HepG2 (cell line): Measurements from ENCODE around the gene TNFSF10. TPM values are rescaled to one million over a fixed set of nuclear protein-coding genes. Genes with fewer than 3 reads are reported as not detected.

ENCODE experiments used
- ATAC-seq: fragments of 200-7000 bp; cut with Tn5 transposase; 3 replicates; pipeline ENCODE4 v1.9.1; 2020; ENCODE audit warnings: mild to moderate bottlenecking, moderate library complexity
- BruUV-seq: library from RNA; stranded (reverse); fragments of 400-500 nt; replicated peaks from 2 replicates; lab custom pipeline; 2021; lab: Mats Ljungman, UMichigan
- CTCF ChIA-PET: fragments of 300-600 bp; formaldehyde crosslinking; extraction: SDS; loops from one replicate; lab custom pipeline; 2021; ENCODE audit warnings: low total read pairs, inconsistent platforms, low intra/inter-chr PET ratio; lab: Yijun Ruan, JAX
- POLR2A ChIA-PET: fragments of 350-600 bp; sonication (Branson Sonifier 250); formaldehyde crosslinking; loops from one replicate; lab custom pipeline; 2020; ENCODE audit warnings: antibody characterized with exemption, inconsistent platforms; lab: Yijun Ruan, JAX
- DNase-seq: peaks from one replicate; pipeline ENCODE4 v3.0.0-alpha.2; 2015; ENCODE audit warnings: low spot score
- FAIRE-seq: peaks from 3 replicates; lab custom pipeline; 2011; peaks lifted over from hg19 to GRCh38; lab: Jason Lieb, UNC
- H2AFZ ChIP-seq: one replicate; pipeline ENCODE4 v1.6.1; 2011; ENCODE audit warnings: low read length, inconsistent platforms
- H3K27ac ChIP-seq: fragments of 300-600 bp; 3 replicates; pipeline ENCODE4 v1.8.0; 2011; ENCODE audit warnings: mixed run types, mild to moderate bottlenecking, mixed read lengths, low read length, inconsistent platforms; ENCODE audit not compliant: insufficient read depth; ENCODE audit errors: extremely low read length
- H3K27me3 ChIP-seq, 2 experiments: fragments of 200-600 bp in 1 of 2; 2 replicates in 1 of 2; 3 replicates in 1 of 2; pipeline versions ENCODE4 v1.6.0 to v1.8.0; 2011; ENCODE audit warnings: low read length in 2 of 2, mild to moderate bottlenecking in 2 of 2, moderate library complexity in 2 of 2, inconsistent platforms in 1 of 2; ENCODE audit not compliant: insufficient read depth in 2 of 2, control insufficient read depth in 1 of 2
- H3K36me3 ChIP-seq, 2 experiments: fragments of 200-600 bp in 1 of 2; replicated peaks in 1 of 2; 2 replicates in 1 of 2; 3 replicates in 1 of 2; pipeline versions ENCODE4 v1.5.1 to v1.8.0; 2011; ENCODE audit warnings: low read length in 2 of 2, inconsistent platforms in 1 of 2; ENCODE audit not compliant: insufficient read depth in 2 of 2, control insufficient read depth in 1 of 2
- H3K4me1 ChIP-seq: 2 replicates; pipeline ENCODE4 v1.5.1; 2012; ENCODE audit warnings: low read length, inconsistent platforms; ENCODE audit not compliant: insufficient read depth
- H3K4me2 ChIP-seq: 2 replicates; pipeline ENCODE4 v1.6.0; 2011; ENCODE audit warnings: low read depth, low read length, inconsistent platforms
- H3K4me3 ChIP-seq, 3 experiments: fragments of 200-600 bp in 1 of 3; sonication (generic), shearing (Covaris generic) in 1 of 3; replicated peaks in 1 of 3; 2 replicates each; pipeline ENCODE4 v1.5.1; 2011 to 2016; ENCODE audit warnings: low read length in 3 of 3, inconsistent platforms in 2 of 3, low read depth in 2 of 3, mild to moderate bottlenecking in 2 of 3, control low read depth in 1 of 3, mixed read lengths in 1 of 3; ENCODE audit not compliant: insufficient read depth in 1 of 3
- H3K79me2 ChIP-seq: one replicate; pipeline ENCODE4 v1.6.1; 2011; ENCODE audit warnings: low read length, inconsistent platforms; ENCODE audit not compliant: insufficient read depth
- H3K9ac ChIP-seq: 2 replicates; pipeline ENCODE4 v1.6.0; 2011; ENCODE audit warnings: mild to moderate bottlenecking, low read depth, low read length, inconsistent platforms; ENCODE audit not compliant: insufficient read depth
- H3K9me3 ChIP-seq: 2 replicates; pipeline ENCODE4 v1.5.1; 2012; ENCODE audit warnings: mild to moderate bottlenecking, low read length
- H4K20me1 ChIP-seq: 2 replicates; pipeline ENCODE4 v1.6.0; 2011; ENCODE audit warnings: inconsistent platforms, mild to moderate bottlenecking, low read length, moderate library complexity; ENCODE audit not compliant: insufficient read depth
- FOXJ3 ChIP-seq: sonication (generic); formaldehyde crosslinking; IDR thresholded peaks from 2 replicates; pipeline ENCODE4 v1.4.0; 2020; ENCODE audit warnings: missing genetic modification reagents, mild to moderate bottlenecking, borderline replicate concordance
- JUNB ChIP-seq: sonication (generic); formaldehyde crosslinking; IDR thresholded peaks from 2 replicates; pipeline ENCODE4 v1.8.0; 2022; ENCODE audit warnings: missing genetic modification reagents, mild to moderate bottlenecking, borderline replicate concordance
- MED1 ChIP-seq: sonication (generic); formaldehyde crosslinking; IDR thresholded peaks from 2 replicates; pipeline ENCODE4 v1.4.0; 2020; ENCODE audit warnings: missing genetic modification reagents
- MEF2D ChIP-seq: sonication (generic); formaldehyde crosslinking; IDR thresholded peaks from 2 replicates; pipeline ENCODE4 v1.5.1; 2020; ENCODE audit warnings: mild to moderate bottlenecking, missing genetic modification reagents
- MTF2 ChIP-seq: sonication (generic); formaldehyde crosslinking; IDR thresholded peaks from 2 replicates; pipeline ENCODE4 v1.5.0; 2020; ENCODE audit warnings: missing genetic modification reagents, borderline replicate concordance
- ONECUT2 ChIP-seq: sonication (generic); formaldehyde crosslinking; IDR thresholded peaks from 2 replicates; pipeline ENCODE4 v1.4.0; 2020; ENCODE audit warnings: missing genetic modification reagents
- SIN3B ChIP-seq: fragments of 150-350 bp; IDR thresholded peaks from 2 replicates; pipeline ENCODE4 v1.6.1; 2014; ENCODE audit warnings: low read length
- SP4 ChIP-seq: sonication (generic); formaldehyde crosslinking; IDR thresholded peaks from 2 replicates; pipeline ENCODE4 v1.8.1; 2023; ENCODE audit warnings: mild to moderate bottlenecking, missing genetic modification reagents
- SRF ChIP-seq: IDR thresholded peaks from 2 replicates; pipeline ENCODE4 v1.6.1; 2011; ENCODE audit warnings: mild to moderate bottlenecking, low read depth, low read length, moderate library complexity
- WIZ ChIP-seq: sonication (generic); formaldehyde crosslinking; IDR thresholded peaks from 2 replicates; pipeline ENCODE4 v1.5.1; 2020; ENCODE audit warnings: mild to moderate bottlenecking, missing genetic modification reagents
- ZBTB1 ChIP-seq: sonication (generic); formaldehyde crosslinking; IDR thresholded peaks from 2 replicates; pipeline ENCODE4 v1.4.0; 2020; ENCODE audit warnings: missing genetic modification reagents, borderline replicate concordance
- ZBTB4 ChIP-seq: sonication (generic); formaldehyde crosslinking; IDR thresholded peaks from 2 replicates; pipeline ENCODE4 v1.4.0; 2020; ENCODE audit warnings: missing genetic modification reagents, mild to moderate bottlenecking, borderline replicate concordance
- ZNF407 ChIP-seq: sonication (generic); formaldehyde crosslinking; IDR thresholded peaks from one replicate; pipeline ENCODE4 v1.5.1; 2020; ENCODE audit warnings: mild to moderate bottlenecking, missing genetic modification reagents; ENCODE audit errors: not compliant biosample characterization
- WGBS: methylation state at CpG from one replicate; pipeline ENCODE4 v1.1.6; 2017; ENCODE audit warnings: low lambda C conversion rate; 5-methylcytosine and 5-hydroxymethylcytosine counted together
- in situ Hi-C: cut with HindIII; loops from 2 replicates; pipeline ENCODE4 v1.10.0; 2017; ENCODE audit warnings: low pct_unique_long_range_greater_than_20kb; ENCODE audit not compliant: extremely low pct_ligation_motif_present
- intact Hi-C: fragments of 100-400 bp; cut with micrococcal nuclease; formaldehyde crosslinking; loops from one replicate; pipeline ENCODE4 v1.10.0; 2022; ENCODE audit not compliant: unreplicated experiment
- polyA plus RNA-seq, 8 experiments: library from polyadenylated mRNA; depleted of rRNA in 3 of 8; stranded (reverse) in 7 of 8; unstranded in 1 of 8; fragments of >200 nt; fragmentation: Illumina TruSeq in 4 of 8; extraction: Trizol in 4 of 8; gene quantifications; 2 replicates each; pipeline versions ENCODE4 v1.2.1 to v1.2.3, GENCODE V29; 2011 to 2016; ENCODE audit warnings: low read depth in 4 of 8, missing spikeins in 1 of 8, mixed read lengths in 1 of 8; ENCODE audit not compliant: insufficient read depth in 1 of 8
- total RNA-seq, 5 experiments: library from RNA; depleted of rRNA; stranded (reverse); fragments of >200 nt; fragmentation: Illumina TruSeq; extraction: Trizol; gene quantifications; 2 replicates each; pipeline ENCODE4 v1.2.3, GENCODE V29; 2016; ENCODE audit warnings: low read depth in 1 of 5

TNFSF10 gene
- total and polyA plus RNA-seq, 2 of the 13 experiments (the other 11 are each of a cell fraction or from before 2014, with no cell fraction given) = 8.4 to 9.9 TPM

GRCh38 chr3:172476347-172476746 is 46.9 kb downstream of the TNFSF10 start:
- no peaks in the 10 kb centered on the region for H3K27me3 ChIP-seq
- no peaks in the 10 kb centered on the region for H3K79me2 ChIP-seq
- no peak overlapping the region for H2AFZ ChIP-seq
- H3K27ac ChIP-seq = no peak overlapping the region
- peak overlapping the region in 1 of 3 experiments; percentile 68; a peak in 1 of 6 replicates for H3K4me3 ChIP-seq
- H3K9ac ChIP-seq = no peak overlapping the region
- peak; percentile 47 for ATAC-seq
- peak overlapping the region; percentile 87 for H3K4me2 ChIP-seq
- no peaks in the 10 kb centered on the region for H3K36me3 ChIP-seq
- 31% methylated on average over 5 of the region's 5 CpGs for WGBS
- peaks cover 7% of the 10 kb centered on the region for H3K4me1 ChIP-seq
- no peak for DNase-seq
- FAIRE-seq = no peak
- no TSS peak for BruUV-seq
- no peaks in the 10 kb centered on the region for H3K9me3 ChIP-seq
- TF ChIP-seq WIZ (no peak), MEF2D (no peak), SP4 (CRISPR knock-in tag) (no peak), ZBTB1 (CRISPR knock-in tag) (no peak), ZBTB4 (no peak), ZNF407 (CRISPR knock-in tag) (no peak), JUNB (CRISPR knock-in tag) (no peak), MED1 (CRISPR knock-in tag) (no peak), FOXJ3 (CRISPR knock-in tag) (no peak), ONECUT2 (CRISPR knock-in tag) (no peak), SIN3B (no peak), SRF (no peak), MTF2 (CRISPR knock-in tag) (no peak)
- in situ Hi-C loops (no loop called here), intact Hi-C loops (no loop called here)
- CTCF ChIA-PET = no interaction called here
- POLR2A ChIA-PET = interaction anchor here (0.9 kb wide), 1 partner anchor 136 kb away, joined by 3 read pairs; no protein-coding TSS in a partner anchor
- H4K20me1 ChIP-seq = no peaks in the 10 kb centered on the region
